GM19463 (cell line): ENCODE results near the gene EXOC6B.

Source experiments
- ATAC-seq: cut with Tn5 transposase; IDR thresholded peaks from one replicate; pipeline ENCODE4 v1.9.1; 2021; ENCODE audit warnings: mild to moderate bottlenecking, moderate library complexity; ENCODE audit not compliant: unreplicated experiment

EXOC6B gene

GRCh38 chr2:72825257-72826155 is at the start of gene EXOC6B:
Gene EXOC6B, minus strand, starts transcription at chr2:72826033.
- ATAC-seq: peak; percentile 94

- ATAC-seq: no peak
These were observed 46.0 kb upstream of the EXOC6B start for GRCh38 chr2:72871880-72872279.

- no peak for ATAC-seq
These were observed 45.2 kb upstream of the EXOC6B start for GRCh38 chr2:72871060-72871459.

GRCh38 chr2:72864500-72864899 is 38.7 kb upstream of the EXOC6B start:
- ATAC-seq: peak; percentile 60

- ATAC-seq: no peak
These were observed 37.2 kb upstream of the EXOC6B start for GRCh38 chr2:72863046-72863445.

GRCh38 chr2:72862239-72862988 is 36.6 kb upstream of the EXOC6B start:
- ATAC-seq: peak; percentile 92

GRCh38 chr2:72859831-72860262 is 34.0 kb upstream of the EXOC6B start:
- no peak for ATAC-seq

GRCh38 chr2:72851333-72851732 is 25.5 kb upstream of the EXOC6B start:
- no peak for ATAC-seq

- no peak for ATAC-seq
These were observed 23.3 kb upstream of the EXOC6B start for GRCh38 chr2:72849138-72849462.

GRCh38 chr2:72848436-72849137 is 22.8 kb upstream of the EXOC6B start:
- ATAC-seq: no peak

GRCh38 chr2:72847534-72848315 is 21.9 kb upstream of the EXOC6B start:
- no peak for ATAC-seq

GRCh38 chr2:72846171-72847095 is 20.6 kb upstream of the EXOC6B start:
- peak; percentile 99 for ATAC-seq

- no peak for ATAC-seq
These were observed 17.5 kb upstream of the EXOC6B start for GRCh38 chr2:72843301-72843700.

- no peak for ATAC-seq
These were observed 15.8 kb upstream of the EXOC6B start for GRCh38 chr2:72841462-72842125.

GRCh38 chr2:72840066-72840465 is 14.2 kb upstream of the EXOC6B start:
- no peak for ATAC-seq

GRCh38 chr2:72837171-72837570 is 11.3 kb upstream of the EXOC6B start:
- ATAC-seq: no peak

- no peak for ATAC-seq
These were observed 9.6 kb upstream of the EXOC6B start for GRCh38 chr2:72835403-72835802.

- ATAC-seq: no peak
These were observed 8.8 kb upstream of the EXOC6B start for GRCh38 chr2:72834596-72834995.

GRCh38 chr2:72833084-72833714 is 7.4 kb upstream of the EXOC6B start:
- ATAC-seq: no peak
